DOHH2 (cell line): ENCODE measurements around the gene ITGAL.

Experiments
- CTCF ChIP-seq: fragments of 200-600 bp; sonication (generic); IDR thresholded peaks from one replicate; pipeline ENCODE4 v1.5.1; 2014; ENCODE audit warnings: antibody characterized with exemption, mild to moderate bottlenecking, low read depth, low read length; ENCODE audit not compliant: poor library complexity, severe bottlenecking
- EZH2phosphoT487 ChIP-seq: fragments of 200-600 bp; sonication (generic); IDR thresholded peaks from 2 replicates; pipeline ENCODE4 v1.6.1; 2017; ENCODE audit warnings: borderline replicate concordance, mild to moderate bottlenecking, antibody characterized with exemption, low read length, moderate library complexity, mixed read lengths

DNA sequence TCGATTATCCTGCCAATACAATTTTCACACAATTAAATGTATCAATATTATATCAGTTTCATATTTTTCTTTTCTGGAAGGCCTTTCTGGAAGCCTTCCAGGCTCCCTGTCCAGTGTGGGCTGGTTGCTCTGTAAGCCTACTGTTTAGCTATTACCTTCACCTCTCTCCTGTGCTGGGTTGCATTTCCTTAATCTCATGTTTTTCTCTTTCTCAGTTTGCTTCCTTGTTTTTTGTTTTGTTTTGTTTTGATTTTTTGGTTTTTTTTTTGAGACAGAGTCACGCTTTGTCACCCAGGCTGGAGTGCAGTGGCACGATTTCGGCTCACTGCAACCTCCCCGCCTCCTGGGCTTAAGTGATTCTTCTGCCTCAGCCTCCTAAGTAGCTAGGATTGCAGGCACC, 33.7 kb upstream of the ITGAL start:
- no peak for TF ChIP-seq CTCF
- TF ChIP-seq EZH2phosphoT487, result no peak
